ENCODE results near the gene ETV3. TPM values are rescaled to one million over a fixed set of nuclear protein-coding genes. Genes with fewer than 3 reads are reported as not detected.

The ETV3 gene
- total and polyA plus RNA-seq, 2 of the 4 experiments (the other 2 are of a cell fraction): 6.4 to 14.7 TPM

Other genes with a start within 250 kb of the ETV3 start
- gene PEAR1, start 244.7 kb downstream of the ETV3 start, total RNA-seq (2012; rRNA removed): 2.0 and 2.8 TPM in 2 replicates
- 44.4 and 52.1 TPM in 2 replicates for gene PEAR1, start 244.7 kb downstream of the ETV3 start, polyA plus RNA-seq (2012; rRNA removed)
- gene LRRC71, start 217.8 kb downstream of the ETV3 start, total RNA-seq (2012; rRNA removed): not detected in 2 replicates
- gene LRRC71, start 217.8 kb downstream of the ETV3 start, polyA plus RNA-seq (2012; rRNA removed): 0.47 and 0.50 TPM in 2 replicates
- 15.3 and 16.8 TPM in 2 replicates for gene ARHGEF11, start 92.7 kb downstream of the ETV3 start, total RNA-seq (2012; rRNA removed)
- 17.2 and 18.5 TPM in 2 replicates for gene ARHGEF11, start 92.7 kb downstream of the ETV3 start, polyA plus RNA-seq (2012; rRNA removed)
- not detected in 2 replicates for gene ETV3L, start 38.6 kb downstream of the ETV3 start, total RNA-seq (2012; rRNA removed)
- gene ETV3L, start 38.6 kb downstream of the ETV3 start, polyA plus RNA-seq (2012; rRNA removed): not detected in 2 replicates